DOHH2 (cell line): ENCODE measurements around the gene UQCRQ.

Experiments used
- EZH2phosphoT487 ChIP-seq: fragments of 200-600 bp; sonication (generic); IDR thresholded peaks from 2 replicates; pipeline ENCODE4 v1.6.1; 2017; ENCODE audit warnings: borderline replicate concordance, mild to moderate bottlenecking, antibody characterized with exemption, low read length, moderate library complexity, mixed read lengths
- TF ChIP-seq, protein P1 (sequence below): fragments of 200-600 bp; sonication (generic); IDR thresholded peaks from one replicate; pipeline ENCODE4 v1.5.1; 2014; ENCODE audit warnings: antibody characterized with exemption, mild to moderate bottlenecking, low read depth, low read length; ENCODE audit not compliant: poor library complexity, severe bottlenecking

DNA sequence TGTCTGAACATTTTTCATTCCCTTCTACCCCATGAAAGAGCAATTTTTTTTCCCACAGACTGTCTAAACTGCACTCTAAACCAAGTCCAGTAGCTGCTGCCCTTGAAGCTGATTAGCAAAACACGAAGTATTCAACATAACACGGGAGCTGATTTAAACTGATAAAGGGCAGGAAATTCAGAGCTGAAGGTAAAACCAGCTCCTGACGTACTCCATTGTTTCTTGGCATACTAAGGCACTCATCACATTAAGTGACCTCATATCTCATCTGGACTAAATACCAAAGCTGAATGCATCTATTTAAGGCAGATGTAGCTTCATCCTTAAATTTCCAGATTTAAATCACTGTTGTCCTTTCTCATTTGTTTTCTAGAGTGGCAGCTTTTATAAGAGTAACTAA is 12.1 kb upstream of the UQCRQ start:
- TF ChIP-seq, protein P1, sequence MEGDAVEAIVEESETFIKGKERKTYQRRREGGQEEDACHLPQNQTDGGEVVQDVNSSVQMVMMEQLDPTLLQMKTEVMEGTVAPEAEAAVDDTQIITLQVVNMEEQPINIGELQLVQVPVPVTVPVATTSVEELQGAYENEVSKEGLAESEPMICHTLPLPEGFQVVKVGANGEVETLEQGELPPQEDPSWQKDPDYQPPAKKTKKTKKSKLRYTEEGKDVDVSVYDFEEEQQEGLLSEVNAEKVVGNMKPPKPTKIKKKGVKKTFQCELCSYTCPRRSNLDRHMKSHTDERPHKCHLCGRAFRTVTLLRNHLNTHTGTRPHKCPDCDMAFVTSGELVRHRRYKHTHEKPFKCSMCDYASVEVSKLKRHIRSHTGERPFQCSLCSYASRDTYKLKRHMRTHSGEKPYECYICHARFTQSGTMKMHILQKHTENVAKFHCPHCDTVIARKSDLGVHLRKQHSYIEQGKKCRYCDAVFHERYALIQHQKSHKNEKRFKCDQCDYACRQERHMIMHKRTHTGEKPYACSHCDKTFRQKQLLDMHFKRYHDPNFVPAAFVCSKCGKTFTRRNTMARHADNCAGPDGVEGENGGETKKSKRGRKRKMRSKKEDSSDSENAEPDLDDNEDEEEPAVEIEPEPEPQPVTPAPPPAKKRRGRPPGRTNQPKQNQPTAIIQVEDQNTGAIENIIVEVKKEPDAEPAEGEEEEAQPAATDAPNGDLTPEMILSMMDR, result no peak
- TF ChIP-seq EZH2phosphoT487, result no peak
